Kasumi-1 (cell line): ENCODE measurements around the gene TNN.
A peak's percentile ranks its signal among the peaks of the same experiment; 100 is the strongest.
"Not testable (repeated sequence)": the region's sequence is repeated elsewhere in the genome, so short reads cannot be mapped to it uniquely, and the experiment has no call there.

Source experiments
- DNase-seq, 2 experiments: peaks; one replicate each; lab custom pipeline; 2025; lab: John Stamatoyannopoulos, UW

Gene TNN, protein sequence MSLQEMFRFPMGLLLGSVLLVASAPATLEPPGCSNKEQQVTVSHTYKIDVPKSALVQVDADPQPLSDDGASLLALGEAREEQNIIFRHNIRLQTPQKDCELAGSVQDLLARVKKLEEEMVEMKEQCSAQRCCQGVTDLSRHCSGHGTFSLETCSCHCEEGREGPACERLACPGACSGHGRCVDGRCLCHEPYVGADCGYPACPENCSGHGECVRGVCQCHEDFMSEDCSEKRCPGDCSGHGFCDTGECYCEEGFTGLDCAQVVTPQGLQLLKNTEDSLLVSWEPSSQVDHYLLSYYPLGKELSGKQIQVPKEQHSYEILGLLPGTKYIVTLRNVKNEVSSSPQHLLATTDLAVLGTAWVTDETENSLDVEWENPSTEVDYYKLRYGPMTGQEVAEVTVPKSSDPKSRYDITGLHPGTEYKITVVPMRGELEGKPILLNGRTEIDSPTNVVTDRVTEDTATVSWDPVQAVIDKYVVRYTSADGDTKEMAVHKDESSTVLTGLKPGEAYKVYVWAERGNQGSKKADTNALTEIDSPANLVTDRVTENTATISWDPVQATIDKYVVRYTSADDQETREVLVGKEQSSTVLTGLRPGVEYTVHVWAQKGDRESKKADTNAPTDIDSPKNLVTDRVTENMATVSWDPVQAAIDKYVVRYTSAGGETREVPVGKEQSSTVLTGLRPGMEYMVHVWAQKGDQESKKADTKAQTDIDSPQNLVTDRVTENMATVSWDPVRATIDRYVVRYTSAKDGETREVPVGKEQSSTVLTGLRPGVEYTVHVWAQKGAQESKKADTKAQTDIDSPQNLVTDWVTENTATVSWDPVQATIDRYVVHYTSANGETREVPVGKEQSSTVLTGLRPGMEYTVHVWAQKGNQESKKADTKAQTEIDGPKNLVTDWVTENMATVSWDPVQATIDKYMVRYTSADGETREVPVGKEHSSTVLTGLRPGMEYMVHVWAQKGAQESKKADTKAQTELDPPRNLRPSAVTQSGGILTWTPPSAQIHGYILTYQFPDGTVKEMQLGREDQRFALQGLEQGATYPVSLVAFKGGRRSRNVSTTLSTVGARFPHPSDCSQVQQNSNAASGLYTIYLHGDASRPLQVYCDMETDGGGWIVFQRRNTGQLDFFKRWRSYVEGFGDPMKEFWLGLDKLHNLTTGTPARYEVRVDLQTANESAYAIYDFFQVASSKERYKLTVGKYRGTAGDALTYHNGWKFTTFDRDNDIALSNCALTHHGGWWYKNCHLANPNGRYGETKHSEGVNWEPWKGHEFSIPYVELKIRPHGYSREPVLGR (N-terminal part only)

DNA sequence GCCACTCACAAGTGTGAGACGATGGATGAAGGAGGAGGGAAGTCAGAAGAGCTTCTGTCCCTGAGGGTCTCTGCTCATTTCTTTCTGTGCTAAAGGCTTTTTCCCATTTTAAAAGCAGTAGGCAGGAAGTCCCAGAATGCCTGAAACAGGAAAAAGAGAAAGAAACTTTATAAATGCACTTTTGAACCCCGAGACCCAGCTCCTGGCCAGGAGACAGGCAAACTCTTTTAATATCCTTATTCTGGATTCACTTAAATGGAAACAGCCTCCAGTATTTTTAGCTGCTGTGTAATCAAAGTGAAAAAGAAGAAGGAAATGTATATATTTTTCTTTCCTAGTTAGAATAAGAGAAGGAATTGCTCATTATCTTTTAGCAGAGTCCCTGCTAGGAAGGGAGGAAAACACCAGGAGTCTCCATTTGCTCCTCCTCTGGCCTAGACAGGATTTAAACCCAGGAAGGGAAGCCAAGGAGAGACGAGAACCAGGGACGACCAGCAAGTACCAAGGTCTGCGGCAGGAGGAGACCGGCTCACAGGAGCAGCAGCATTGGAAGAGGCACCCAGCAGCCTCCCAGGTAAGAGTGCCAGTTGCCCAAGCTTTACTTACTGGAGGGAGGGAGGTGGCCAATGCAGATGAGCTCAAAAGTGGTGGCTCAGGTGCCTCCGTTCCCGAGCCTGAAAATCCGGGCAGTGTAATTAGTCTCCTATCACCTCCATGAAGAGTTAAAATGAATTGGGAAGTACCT is at the start of gene TNN:
TSS of gene TNN (plus strand) at position 472 of the 745 bp plus-strand sequence. CDS start 9,586 bp downstream, outside the sequence.
- no peak for DNase-seq

DNA sequence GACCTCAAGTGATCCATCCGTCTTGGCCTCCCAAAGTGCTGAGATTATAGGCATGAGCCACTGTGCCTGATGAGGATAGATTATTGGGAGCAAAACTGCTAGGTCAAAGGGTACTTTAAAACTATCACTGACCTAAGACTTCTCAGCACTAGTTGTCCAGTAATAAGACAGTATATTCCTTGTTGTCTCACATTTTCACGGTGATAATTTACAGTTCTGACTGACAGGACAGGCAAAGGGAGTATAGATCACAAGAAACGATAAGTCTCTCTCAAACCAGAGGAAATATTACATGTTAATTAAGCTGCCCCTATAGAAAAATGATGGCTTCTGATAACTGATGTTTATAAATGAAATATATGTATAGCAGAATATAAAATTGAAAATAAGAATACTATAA is 48.1 kb upstream of the TNN start:
- no peak for DNase-seq

DNA sequence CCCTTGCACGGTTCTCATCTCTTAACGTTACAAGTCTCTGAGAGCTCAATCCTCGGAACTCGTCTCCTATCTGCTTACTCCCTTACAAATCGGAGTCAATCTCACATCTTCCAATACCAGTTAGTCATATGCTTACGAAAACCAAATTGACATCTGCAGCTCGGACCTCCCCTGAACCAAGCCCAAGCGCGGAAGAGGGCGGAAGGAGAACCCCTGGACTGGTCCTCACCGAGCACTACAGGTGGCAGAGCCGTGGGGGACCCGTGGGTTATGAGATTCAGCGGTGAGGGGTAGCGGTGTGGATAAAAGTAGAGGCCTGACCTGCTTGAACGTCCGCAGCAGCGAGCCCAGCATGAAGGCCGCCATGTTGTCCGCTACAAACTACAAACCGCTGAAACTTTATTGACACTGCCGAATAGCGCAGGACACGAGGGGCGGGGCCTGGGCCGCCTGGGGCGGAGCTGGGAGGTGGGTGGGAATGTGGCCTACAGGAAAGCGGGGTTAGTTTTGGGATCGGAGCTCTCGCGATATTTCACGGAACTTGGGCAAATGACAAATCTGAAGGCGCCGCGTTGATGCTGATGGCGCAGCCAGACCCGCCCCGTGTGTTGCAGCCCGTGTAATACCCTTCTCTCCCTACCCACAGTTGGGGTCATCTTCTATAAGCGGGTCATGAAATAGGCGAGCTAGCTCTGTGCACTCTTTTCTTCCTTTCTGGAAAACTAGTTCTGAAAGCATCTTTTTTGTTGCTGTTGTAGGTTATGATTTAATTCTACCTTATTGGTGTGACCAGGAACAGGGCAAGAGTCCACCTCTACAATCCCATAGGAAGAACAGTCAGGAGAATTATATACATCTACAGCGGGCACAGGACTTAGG is 44.4 kb upstream of the TNN start, which contains the start of gene MRPS14:
TSS of gene MRPS14 (minus strand) at position 383 of the 879 bp plus-strand sequence. CDS start at position 366, 17 bp downstream.
- DNase-seq, result peak; percentile 95 to 96

DNA sequence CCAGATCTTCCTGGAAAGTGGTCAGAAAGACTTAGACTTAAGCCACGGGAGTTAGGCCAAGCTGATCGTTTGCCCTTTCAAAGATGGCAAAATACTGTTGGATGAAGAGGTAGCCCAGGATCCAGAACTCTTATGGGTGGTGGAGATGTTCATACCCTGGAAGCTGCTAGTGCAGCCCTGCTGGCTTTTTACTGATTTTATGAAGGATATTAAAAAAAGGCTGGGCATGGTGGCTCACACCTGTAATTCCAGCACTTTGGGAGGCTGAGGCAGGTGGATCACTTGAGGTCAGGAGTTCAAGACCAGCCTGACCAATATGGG is 43.8 kb upstream of the TNN start:
- not testable (repeated sequence) for DNase-seq

DNA sequence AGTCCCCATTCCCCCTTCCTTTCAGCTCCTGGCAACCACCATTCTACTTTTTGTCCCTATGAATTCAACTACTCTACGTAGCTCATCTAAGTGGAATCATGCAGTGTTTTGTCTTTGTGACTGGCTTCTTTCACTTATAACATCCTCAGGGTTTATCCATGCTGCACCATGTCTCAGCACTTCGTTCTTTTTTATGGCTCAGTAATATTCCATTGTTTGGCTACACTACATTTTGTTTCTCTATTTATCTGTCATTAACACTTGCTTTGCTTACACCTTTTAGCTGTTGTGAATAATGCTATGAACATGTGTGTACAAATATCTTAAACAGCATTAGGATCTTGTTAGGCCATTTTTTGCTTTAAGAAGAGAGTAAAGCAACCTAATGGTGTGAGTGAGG is 42.9 kb upstream of the TNN start:
- DNase-seq, result no peak

DNA sequence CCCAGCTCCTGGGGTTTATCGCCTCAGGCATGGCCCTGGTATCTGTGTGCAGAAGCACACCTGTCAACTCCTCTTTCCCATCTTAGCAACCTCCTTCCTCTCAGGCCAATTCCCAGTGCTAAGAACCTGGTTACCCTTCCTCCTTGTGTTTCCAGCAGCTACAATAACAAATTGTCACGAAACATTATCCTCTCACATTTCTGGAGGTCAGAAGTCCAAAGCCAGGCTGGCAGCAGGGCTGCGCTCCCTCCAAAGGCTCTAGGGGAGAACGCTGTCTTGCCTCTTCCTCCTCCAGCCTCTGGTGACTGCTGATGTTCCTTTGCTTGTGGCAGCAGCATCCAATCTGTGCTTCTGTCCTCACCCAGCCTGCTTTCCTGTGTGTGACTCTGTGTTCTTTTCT is 33.7 kb upstream of the TNN start:
- no peak for DNase-seq

DNA sequence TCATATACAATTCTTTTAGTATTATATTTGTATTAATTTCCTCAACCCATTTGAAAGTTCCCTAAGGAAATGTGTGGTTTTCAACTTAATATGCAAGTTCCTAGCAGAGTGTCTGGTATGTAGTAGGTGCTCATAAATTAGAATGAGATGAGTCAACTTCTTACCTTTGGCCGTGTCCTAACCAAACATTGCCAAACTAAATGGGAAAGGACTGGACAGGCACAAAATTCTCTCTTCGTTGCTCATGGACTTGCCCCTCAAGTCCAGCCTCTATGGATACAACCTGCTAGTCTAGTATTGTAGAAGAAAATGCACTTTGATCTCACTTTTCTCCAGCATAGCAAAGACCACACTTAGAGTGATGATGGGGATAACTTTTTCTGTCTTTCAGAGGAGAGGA is 32.9 kb upstream of the TNN start:
- DNase-seq, result no peak

DNA sequence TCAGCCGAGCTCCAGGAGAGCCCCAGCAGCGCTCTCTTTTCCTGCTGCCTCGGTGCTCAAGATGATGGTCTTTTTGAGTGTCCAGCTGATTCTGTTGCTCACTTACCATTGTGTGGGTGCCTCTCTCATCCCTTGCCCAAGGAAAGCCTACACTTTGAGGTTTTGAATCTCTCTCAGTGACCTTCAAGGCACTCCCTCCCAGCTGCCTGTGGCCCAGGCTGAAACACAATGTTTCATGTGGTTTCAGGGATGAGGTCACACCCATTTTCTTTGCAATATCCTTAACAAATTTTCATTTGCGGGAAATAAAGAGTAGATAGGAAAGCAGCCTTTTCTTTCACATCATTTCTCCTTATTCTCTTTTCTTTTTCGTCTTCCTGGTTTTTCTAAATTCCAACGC is 31.8 kb upstream of the TNN start:
- no peak for DNase-seq

DNA sequence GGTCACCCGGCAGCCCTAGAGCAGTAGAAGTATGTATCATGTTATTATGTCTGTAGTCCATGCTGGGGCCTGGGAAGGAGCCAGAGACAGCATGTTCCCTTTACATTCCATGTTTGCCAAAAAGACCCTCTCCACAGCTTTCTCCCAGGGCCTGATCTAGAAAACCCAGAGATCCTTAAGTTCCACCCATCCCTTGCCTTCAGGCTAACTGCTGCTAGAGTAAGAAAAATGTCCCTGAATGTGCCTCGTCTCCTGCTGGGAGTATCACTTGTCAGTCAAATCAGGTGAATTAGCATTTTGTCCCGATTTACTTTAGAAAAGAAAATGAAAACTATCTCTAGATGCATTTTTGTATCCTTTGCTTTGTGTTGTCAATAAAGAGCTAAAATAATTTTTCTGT is 31.2 kb upstream of the TNN start:
- DNase-seq, result no peak

DNA sequence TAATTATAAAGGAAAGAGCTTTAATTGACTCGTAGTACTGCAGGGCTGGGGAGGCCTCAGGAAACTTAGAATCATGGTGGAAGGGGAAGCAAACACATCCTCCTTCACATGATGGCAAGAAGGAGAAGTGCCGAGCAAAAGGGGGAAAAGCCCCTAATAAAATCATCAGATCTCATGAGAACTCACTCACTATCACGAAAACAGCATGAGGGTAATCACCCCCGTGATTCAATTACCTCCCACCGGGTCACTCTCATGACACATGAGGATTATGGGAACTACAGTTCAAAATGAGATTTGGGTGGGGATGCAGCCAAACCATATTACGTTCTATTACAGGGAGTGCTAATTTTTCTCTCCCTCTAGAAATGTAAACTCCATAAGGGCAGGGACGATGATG is 30.2 kb upstream of the TNN start:
- DNase-seq, result no peak

DNA sequence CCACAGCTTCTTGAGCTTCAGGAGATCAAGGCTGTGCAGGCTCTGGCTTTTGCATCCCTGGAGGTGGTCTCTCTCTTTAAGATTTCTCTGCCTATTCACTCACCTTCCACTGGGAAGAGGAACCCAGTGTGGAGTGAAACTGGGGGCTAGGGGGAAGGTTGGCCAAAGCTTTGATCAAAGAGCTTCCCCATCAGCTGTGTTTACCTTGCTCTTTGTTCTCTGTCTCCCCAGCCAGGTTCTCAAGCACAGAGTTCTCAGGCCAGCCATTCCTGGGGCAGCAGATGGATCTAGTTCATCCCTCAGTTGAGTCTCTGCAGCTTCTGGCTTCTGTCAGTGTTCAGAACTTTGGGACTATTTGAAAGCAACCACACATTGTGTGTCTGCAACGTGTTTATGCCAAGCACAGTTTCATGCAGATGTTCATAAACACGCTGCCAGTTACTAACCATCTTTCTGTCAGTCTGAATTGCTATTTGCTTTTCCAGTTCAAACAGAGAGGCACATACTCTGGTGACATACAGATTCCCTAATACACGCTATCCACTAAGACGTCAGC is 27.2 kb upstream of the TNN start:
- DNase-seq, result no peak

DNA sequence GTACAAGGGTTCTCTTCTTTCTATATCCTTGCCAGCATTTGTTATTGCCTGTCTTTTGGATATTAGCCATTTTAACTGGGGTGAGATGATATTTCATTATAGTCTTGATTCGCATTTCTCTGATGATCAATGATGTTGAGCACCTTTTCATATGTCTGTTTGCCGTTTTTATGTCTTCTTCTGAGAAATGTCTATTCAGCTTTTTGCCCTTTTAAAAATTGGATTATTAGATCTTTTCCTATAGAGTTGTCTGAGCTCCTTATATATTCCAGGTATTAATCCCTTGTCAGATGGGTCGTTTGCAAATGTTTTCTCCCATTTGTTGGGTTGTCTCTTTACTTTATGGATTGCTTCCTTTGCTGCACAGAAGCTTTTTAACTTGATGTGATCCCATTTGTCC is 25.0 kb upstream of the TNN start:
- DNase-seq, result no peak

DNA sequence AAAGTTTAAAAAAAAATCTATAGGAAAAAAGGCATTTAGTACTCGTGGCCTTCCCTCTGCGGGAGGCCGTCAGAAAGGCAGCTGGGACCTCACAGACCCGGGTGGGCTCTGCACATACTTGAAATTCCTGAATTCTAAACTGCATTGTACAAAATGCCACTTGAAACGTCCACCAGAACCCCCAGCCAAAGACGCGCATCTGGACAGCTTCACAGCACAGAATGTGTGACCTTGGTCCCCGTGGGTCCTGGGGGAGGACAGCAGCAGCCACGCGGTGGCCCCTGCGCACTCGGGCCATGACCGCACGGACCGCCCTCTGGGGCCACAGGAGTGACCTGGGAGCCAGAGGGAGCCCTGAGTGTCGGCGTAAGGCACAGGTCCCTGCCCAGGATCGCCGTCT is 23.8 kb upstream of the TNN start:
- DNase-seq, result no peak

DNA sequence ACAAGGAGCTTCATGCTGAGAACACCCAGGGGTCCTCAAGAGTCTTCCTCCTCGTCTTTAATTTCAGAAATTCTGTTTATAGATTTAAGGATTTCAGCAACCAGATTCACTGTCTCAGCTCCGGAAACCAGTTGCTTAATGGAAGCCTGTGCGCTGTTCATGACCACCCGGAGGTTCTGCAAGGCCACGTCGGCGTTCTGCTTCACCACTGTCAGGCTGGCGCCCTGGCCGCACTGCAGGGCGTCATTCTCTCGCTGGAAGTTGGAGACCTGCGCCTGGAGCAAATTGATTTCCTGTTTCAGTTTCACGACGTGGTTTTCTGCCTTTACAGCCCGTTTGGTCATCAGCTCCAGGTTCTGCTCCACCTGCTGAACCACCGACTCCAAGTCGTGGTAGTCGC is 23.0 kb upstream of the TNN start:
- DNase-seq, result not testable (repeated sequence)

DNA sequence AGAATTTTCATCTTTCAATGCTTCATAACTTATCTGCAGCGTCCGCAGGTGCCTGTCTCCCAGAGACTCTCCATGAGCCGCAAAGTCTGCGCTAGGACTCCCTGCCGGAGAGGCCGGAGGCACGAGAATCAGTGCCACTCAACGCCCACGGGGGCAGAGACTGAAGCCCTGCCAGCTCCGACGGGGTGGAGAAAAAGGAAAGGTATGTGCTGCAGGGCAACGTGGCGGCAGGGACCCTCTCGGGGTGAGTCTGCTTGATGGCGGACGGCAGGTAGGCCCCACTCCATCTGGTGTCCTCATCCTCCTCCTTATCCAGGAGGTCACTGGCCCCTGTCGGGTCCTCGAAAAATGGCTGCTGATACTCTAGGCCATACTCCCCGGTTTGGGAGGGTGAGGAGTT is 22.5 kb upstream of the TNN start:
- no peak for DNase-seq

DNA sequence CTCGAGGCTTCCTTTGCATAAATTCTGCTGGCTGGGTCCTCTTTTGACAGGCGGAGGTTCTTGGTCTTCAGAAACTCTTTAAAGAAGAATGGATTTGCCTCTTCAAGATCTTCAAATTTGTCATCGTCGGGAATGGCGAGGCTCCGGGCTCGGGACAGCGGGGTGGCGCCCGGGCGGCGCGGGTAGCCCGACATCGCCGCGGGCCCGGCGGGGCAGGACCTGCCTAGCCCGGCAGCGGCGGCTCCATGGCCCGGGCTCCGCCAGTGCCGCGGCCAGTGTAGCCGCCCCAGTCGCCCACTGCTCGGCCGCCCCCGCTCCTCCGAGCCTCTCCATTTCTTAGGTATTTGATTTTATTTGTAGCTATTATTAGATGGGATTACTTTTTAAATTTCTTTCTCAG is 22.1 kb upstream of the TNN start:
- DNase-seq, result no peak

DNA sequence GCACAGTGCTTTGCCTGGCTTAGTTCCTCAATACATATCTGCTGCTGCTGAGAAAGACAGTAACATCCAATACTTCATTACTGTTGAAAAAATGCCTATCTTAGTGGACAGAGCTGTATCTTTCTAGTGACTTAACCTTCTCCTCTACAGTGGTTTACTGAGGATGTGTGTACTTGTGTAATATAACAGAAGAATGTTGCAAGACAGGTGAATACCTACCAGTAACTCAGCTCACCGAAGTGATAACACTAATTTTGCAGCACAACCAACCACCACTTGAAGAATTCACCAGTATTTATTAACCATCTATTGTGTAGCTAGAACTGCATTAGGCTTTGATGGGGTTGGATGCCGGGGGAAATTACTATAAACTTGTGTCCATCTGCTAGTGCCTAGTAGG is 16.6 kb upstream of the TNN start:
- DNase-seq, result no peak

DNA sequence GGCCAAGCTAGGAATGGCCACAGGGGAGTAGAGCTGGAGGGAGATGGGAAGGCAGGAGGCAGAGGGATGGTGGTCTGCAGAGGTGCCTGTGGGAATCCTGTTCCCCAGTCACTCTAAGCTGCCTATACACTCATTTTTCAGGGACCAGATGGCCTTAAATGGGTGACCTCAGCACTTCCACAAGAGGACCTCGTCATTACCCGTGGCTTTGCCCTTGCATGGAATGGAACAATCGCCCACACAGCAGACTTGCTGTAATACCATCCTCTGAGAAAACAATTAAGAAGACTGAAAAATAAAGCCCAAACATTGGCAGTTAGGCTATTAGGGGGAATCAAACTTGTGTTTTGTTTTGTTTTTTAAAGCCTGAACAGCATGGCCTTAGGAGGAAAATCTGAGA is 12.9 kb upstream of the TNN start:
- DNase-seq, result no peak

DNA sequence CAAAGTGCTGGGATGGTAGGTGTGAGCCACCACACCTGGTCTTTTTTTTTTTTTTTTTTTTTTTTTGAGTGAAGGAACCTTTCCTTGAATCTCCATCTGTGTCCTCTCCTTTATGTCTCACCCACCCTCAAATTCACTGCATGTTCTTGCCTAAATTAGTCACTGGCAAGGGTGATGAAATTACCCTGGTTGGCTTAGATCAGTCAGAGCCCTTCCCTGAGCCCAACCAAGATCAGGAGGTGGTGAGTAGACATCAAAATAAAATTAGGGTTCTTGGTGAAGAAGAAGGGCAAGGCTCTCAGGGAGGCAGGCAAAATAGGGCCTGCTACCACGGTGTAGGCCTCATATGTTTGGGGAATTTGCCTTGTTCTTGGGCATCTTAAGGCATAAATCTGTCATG is 5.3 kb upstream of the TNN start:
- no peak for DNase-seq

DNA sequence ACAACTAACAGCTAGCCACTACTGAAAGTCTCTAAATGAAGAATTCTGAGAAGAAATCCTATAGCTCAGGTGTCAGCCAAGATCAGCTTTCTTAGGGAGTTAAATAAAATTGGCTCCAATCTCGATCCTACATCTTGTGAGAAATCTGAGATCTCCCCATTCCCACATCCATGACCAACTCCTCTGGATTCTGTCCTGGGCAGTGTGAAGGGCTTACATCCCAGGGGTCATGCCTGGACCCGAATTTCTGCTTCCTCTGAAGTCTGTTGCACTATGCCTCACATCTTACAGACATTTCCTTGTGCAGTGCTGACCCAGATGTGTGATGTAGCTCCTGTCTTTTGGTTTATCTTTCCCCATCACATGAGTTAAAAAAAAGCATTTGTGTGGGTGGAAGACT is 4.8 kb upstream of the TNN start:
- no peak for DNase-seq
